Hepatocyte (in vitro differentiated cells): Measurements from ENCODE around the gene SLC46A2. TPM values are rescaled to one million over a fixed set of nuclear protein-coding genes. Genes with fewer than 3 reads are reported as not detected.

Source experiments
- DNase-seq: peaks from one replicate; pipeline ENCODE4 v3.0.0-alpha.2; 2016; ENCODE audit warnings: low spot score
- H2AFZ ChIP-seq: fragments of 200-600 bp; sonication (generic); 2 replicates; pipeline ENCODE4 v1.6.0; 2016; ENCODE audit warnings: antibody characterized with exemption, mild to moderate bottlenecking
- H3K27ac ChIP-seq: fragments of 200-600 bp; sonication (generic); 2 replicates; pipeline ENCODE4 v1.5.1; 2016; ENCODE audit warnings: mild to moderate bottlenecking
- H3K27me3 ChIP-seq: fragments of 200-600 bp; sonication (generic); 2 replicates; pipeline ENCODE4 v1.6.1; 2016
- H3K36me3 ChIP-seq: fragments of 200-600 bp; sonication (generic); replicated peaks from 2 replicates; pipeline ENCODE4 v1.5.1; 2016; ENCODE audit warnings: low read depth; ENCODE audit not compliant: insufficient read depth
- H3K4me1 ChIP-seq: fragments of 200-600 bp; sonication (generic); 2 replicates; pipeline ENCODE4 v1.5.1; 2016; ENCODE audit warnings: mild to moderate bottlenecking, moderate library complexity; ENCODE audit not compliant: insufficient read depth
- H3K4me2 ChIP-seq: fragments of 200-600 bp; sonication (generic); 2 replicates; pipeline ENCODE4 v1.6.0; 2016
- H3K4me3 ChIP-seq: fragments of 200-600 bp; sonication (generic); 2 replicates; pipeline ENCODE4 v1.5.1; 2016; ENCODE audit warnings: mild to moderate bottlenecking
- H3K79me2 ChIP-seq: fragments of 200-600 bp; sonication (generic); 2 replicates; pipeline ENCODE4 v1.6.0; 2017; ENCODE audit warnings: mild to moderate bottlenecking
- H3K9me2 ChIP-seq: fragments of 200-600 bp; sonication (generic); replicated peaks from 2 replicates; pipeline ENCODE4 v1.6.0; 2017; ENCODE audit warnings: mild to moderate bottlenecking; ENCODE audit not compliant: insufficient read depth
- H3K9me3 ChIP-seq: fragments of 200-600 bp; sonication (generic); 2 replicates; pipeline ENCODE4 v1.5.1; 2016; ENCODE audit warnings: low read depth, mild to moderate bottlenecking
- H4K20me1 ChIP-seq: fragments of 200-600 bp; sonication (generic); 2 replicates; pipeline ENCODE4 v1.6.0; 2016; ENCODE audit warnings: mild to moderate bottlenecking; ENCODE audit not compliant: insufficient read depth, poor library complexity, severe bottlenecking
- CTCF ChIP-seq: fragments of 200-600 bp; sonication (generic); IDR thresholded peaks from 2 replicates; pipeline ENCODE4 v1.5.1; 2016; ENCODE audit warnings: antibody characterized with exemption, mild to moderate bottlenecking; ENCODE audit not compliant: poor library complexity
- EZH2 ChIP-seq: fragments of 200-600 bp; sonication (generic); IDR thresholded peaks from 2 replicates; pipeline ENCODE4 v1.6.1; 2016; ENCODE audit warnings: antibody characterized with exemption, mild to moderate bottlenecking, borderline replicate concordance
- EZH2phosphoT487 ChIP-seq: fragments of 200-600 bp; sonication (generic); IDR thresholded peaks from one replicate; pipeline ENCODE4 v1.6.1; 2018; ENCODE audit warnings: antibody characterized with exemption, mild to moderate bottlenecking, low read depth, moderate library complexity; ENCODE audit not compliant: unreplicated experiment, severe bottlenecking
- WGBS: methylation state at CpG from one replicate; pipeline ENCODE4 v1.1.6; 2016; ENCODE audit warnings: low lambda C conversion rate; ENCODE audit errors: missing lambda C conversion rate; 5-methylcytosine and 5-hydroxymethylcytosine counted together
- polyA plus RNA-seq: library from polyadenylated mRNA; unstranded; fragments of >200 nt; fragmentation: Nextera tagmentation; extraction: Ambion mirVana; gene quantifications from 2 replicates; pipeline ENCODE4 v1.2.1, GENCODE V29; 2016
- total RNA-seq: library from RNA; depleted of rRNA; stranded (reverse); fragments of >200 nt; gene quantifications from 2 replicates; pipeline ENCODE4 v1.2.3, GENCODE V29; 2014

The SLC46A2 gene
- total and polyA plus RNA-seq, 2 experiments from 2014 or later, result not detected

GRCh38 chr9:112861155-112861554 lies 29.5 kb downstream of the SLC46A2 start:
- TF ChIP-seq EZH2phosphoT487, result no peak
- no peak for TF ChIP-seq EZH2
- TF ChIP-seq CTCF, result no peak
- no peak overlapping the region for H3K4me2 ChIP-seq
- no peak for DNase-seq
- no peaks in the 10 kb centered on the region for H3K9me3 ChIP-seq
- no peaks in the 10 kb centered on the region for H3K27me3 ChIP-seq
- no peaks in the 10 kb centered on the region for H4K20me1 ChIP-seq
- 85% methylated on average over 3 of the region's 3 CpGs for WGBS
- no peaks in the 10 kb centered on the region for H3K9me2 ChIP-seq
- no peak overlapping the region for H3K27ac ChIP-seq
- H3K36me3 ChIP-seq, result no peaks in the 10 kb centered on the region
- H3K79me2 ChIP-seq, result no peaks in the 10 kb centered on the region
- H2AFZ ChIP-seq, result no peak overlapping the region
- no peaks in the 10 kb centered on the region for H3K4me1 ChIP-seq
- no peak overlapping the region for H3K4me3 ChIP-seq

DNA sequence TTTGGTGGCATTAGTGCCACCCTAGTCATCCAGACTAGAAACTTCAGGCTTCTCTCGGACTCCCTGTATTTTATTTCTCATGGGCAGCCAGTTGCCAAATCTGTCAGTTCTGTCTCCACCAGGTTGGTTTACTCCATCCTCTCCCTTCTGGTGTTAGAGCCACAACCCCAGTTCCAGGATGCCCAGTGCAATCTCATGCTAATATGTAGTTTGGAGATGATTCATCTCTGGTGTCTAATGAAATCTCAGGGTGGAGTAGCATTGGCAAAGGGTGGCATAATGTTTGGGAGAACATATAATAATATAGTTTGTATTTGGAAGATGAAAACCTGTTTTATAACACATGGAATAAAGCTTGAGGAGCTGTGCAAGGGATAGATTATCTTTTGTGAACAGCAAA lies 30.2 kb downstream of the SLC46A2 start:
- TF ChIP-seq EZH2phosphoT487, result no peak
- no peak for TF ChIP-seq EZH2
- no peak for TF ChIP-seq CTCF
- no peak for DNase-seq
- no peak overlapping the region for H2AFZ ChIP-seq
- H3K4me3 ChIP-seq, result no peak overlapping the region
- no peaks in the 10 kb centered on the region for H3K9me3 ChIP-seq
- H3K4me2 ChIP-seq, result no peak overlapping the region
- H3K27ac ChIP-seq, result no peak overlapping the region
- H3K9me2 ChIP-seq, result no peaks in the 10 kb centered on the region
- H4K20me1 ChIP-seq, result no peaks in the 10 kb centered on the region
- H3K4me1 ChIP-seq, result no peaks in the 10 kb centered on the region
- H3K36me3 ChIP-seq, result no peaks in the 10 kb centered on the region
- H3K79me2 ChIP-seq, result no peaks in the 10 kb centered on the region
- 100% methylated on average over 1 of the region's 1 CpG for WGBS
- H3K27me3 ChIP-seq, result no peaks in the 10 kb centered on the region

DNA sequence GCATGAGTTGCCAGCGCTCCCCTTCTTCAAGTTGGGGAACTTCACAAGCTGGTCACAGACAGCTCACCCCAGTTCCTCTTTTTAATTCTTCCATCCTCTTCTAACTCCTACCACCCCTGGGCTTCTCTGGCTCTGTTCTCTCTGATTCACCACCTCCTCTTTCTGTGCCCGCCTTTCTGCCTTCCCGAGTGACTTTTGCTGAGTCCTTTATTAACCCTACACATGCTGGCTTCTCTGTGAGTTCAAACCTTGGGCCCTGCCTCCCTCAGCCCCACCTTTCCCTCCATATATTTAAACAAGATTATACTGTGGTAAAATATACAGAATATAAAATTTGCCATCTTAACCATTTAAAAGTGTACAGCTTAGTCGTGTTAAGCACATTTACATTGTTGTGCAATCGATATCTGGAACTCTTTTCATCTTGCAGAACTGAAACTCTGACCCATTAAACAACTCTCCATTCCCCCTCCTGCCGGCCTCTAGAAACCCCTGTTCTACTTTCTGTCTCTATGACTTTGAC lies 32.0 kb downstream of the SLC46A2 start:
- Histone ChIP-seq H3K4me2 (no peak overlapping the region), H3K79me2 (no peaks in the 10 kb centered on the region), H2AFZ (no peak overlapping the region), H3K27me3 (no peaks in the 10 kb centered on the region), H3K4me1 (no peaks in the 10 kb centered on the region), H3K36me3 (no peaks in the 10 kb centered on the region), H3K4me3 (no peak overlapping the region), H3K9me3 (no peaks in the 10 kb centered on the region), H3K27ac (no peak overlapping the region), H3K9me2 (no peaks in the 10 kb centered on the region), H4K20me1 (no peaks in the 10 kb centered on the region)
- no peak for TF ChIP-seq EZH2
- TF ChIP-seq CTCF, result no peak
- TF ChIP-seq EZH2phosphoT487, result no peak
- 70% methylated on average over 6 of the region's 6 CpGs for whole genome bisulfite sequencing
- DNase-seq, result no peak

DNA sequence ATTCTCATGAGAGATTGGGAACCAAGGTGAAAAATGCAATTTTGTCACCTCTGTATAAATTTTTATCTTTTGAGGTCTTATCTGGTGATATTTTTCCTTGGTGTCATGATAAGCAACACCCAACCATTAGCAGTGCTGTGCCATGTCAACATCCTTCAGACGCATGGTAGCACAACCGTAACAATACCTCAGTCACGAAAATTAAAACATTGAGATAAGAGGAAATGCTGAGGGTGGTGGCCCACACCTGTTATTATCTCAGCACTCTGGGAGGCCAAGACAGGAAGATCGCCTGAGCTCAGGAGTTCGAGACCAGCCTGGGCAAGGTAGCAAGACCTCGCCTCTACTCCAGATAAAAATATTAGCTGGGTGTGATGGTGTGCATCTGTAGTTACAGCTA lies 32.7 kb downstream of the SLC46A2 start:
- H3K4me1 ChIP-seq, result no peaks in the 10 kb centered on the region
- no peak overlapping the region for H3K4me3 ChIP-seq
- TF ChIP-seq EZH2phosphoT487 (no peak), CTCF (no peak)
- H3K9me3 ChIP-seq, result no peaks in the 10 kb centered on the region
- H3K27me3 ChIP-seq, result no peaks in the 10 kb centered on the region
- H3K27ac ChIP-seq, result no peak overlapping the region
- 93% methylated on average over 6 of the region's 6 CpGs for WGBS
- H3K36me3 ChIP-seq, result no peaks in the 10 kb centered on the region
- no peak for DNase-seq
- H3K9me2 ChIP-seq, result no peaks in the 10 kb centered on the region
- no peak overlapping the region for H2AFZ ChIP-seq
- H4K20me1 ChIP-seq, result no peaks in the 10 kb centered on the region
- no peak overlapping the region for H3K4me2 ChIP-seq
- H3K79me2 ChIP-seq, result no peaks in the 10 kb centered on the region
